GM12878 (cell line): ENCODE results near the gene EPB41L4A. TPM values are rescaled to one million over a fixed set of nuclear protein-coding genes. Genes with fewer than 3 reads are reported as not detected.

Experiments
- ATAC-seq: fragments of 200-7000 bp; cut with Tn5 transposase; 3 replicates; pipeline ENCODE4 v1.9.1; 2020; ENCODE audit warnings: mild to moderate bottlenecking, moderate library complexity
- BruUV-seq: library from RNA; stranded (reverse); fragments of 400-500 nt; replicated peaks from 2 replicates; lab custom pipeline; 2021; lab: Mats Ljungman, UMichigan
- CTCF ChIA-PET: fragments of 300-600 bp; sonication (Branson Sonifier 250); formaldehyde crosslinking; extraction: SDS; loops from one replicate; lab custom pipeline; 2021; ENCODE audit warnings: inconsistent platforms; lab: Yijun Ruan, JAX
- POLR2A ChIA-PET: fragments of 350-600 bp; formaldehyde crosslinking; extraction: SDS; loops from one replicate; lab custom pipeline; 2021; ENCODE audit warnings: inconsistent platforms; lab: Charles Lee
- RAD21 ChIA-PET: fragments of 300-600 bp; sonication (Branson Sonifier 250); formaldehyde crosslinking; loops from one replicate; lab custom pipeline; 2023; ENCODE audit warnings: antibody characterized with exemption; ENCODE audit not compliant: unreplicated experiment; lab: Charles Lee
- SMC1A ChIA-PET: fragments of 300-600 bp; sonication (Branson Sonifier 250); formaldehyde crosslinking; loops from one replicate; lab custom pipeline; 2023; ENCODE audit not compliant: unreplicated experiment, uncharacterized antibody; lab: Charles Lee
- DNase-seq: peaks from one replicate; pipeline ENCODE4 v3.0.0-alpha.2; 2011; ENCODE audit warnings: low read depth, low spot score
- FAIRE-seq: peaks from 3 replicates; lab custom pipeline; 2011; peaks lifted over from hg19 to GRCh38; lab: Jason Lieb, UNC
- H2AFZ ChIP-seq: 2 replicates; pipeline ENCODE4 v1.6.0; 2011; ENCODE audit warnings: low read depth, low read length, control low read depth; ENCODE audit not compliant: control insufficient read depth
- H3K27ac ChIP-seq: 2 replicates; pipeline ENCODE4 v1.5.1; 2011; ENCODE audit warnings: control low read depth; ENCODE audit not compliant: control insufficient read depth, insufficient read depth
- H3K27me3 ChIP-seq, 2 experiments: replicated peaks in 1 of 2; 2 replicates each; pipeline versions ENCODE4 v1.6.0 to v1.6.1; 2011; ENCODE audit warnings: low read length in 1 of 2; ENCODE audit not compliant: control insufficient read depth in 2 of 2, insufficient read depth in 2 of 2
- H3K36me3 ChIP-seq, 2 experiments: 2 replicates each; pipeline ENCODE4 v1.5.1; 2011; ENCODE audit warnings: low read length in 1 of 2; ENCODE audit not compliant: control insufficient read depth in 2 of 2, insufficient read depth in 2 of 2
- H3K4me1 ChIP-seq: 2 replicates; pipeline ENCODE4 v1.6.1; 2011; ENCODE audit warnings: mild to moderate bottlenecking, low read length, moderate library complexity, mixed read lengths; ENCODE audit not compliant: control insufficient read depth, insufficient read depth
- H3K4me2 ChIP-seq: 2 replicates; pipeline ENCODE4 v1.6.0; 2011; ENCODE audit warnings: control low read depth; ENCODE audit not compliant: control insufficient read depth, insufficient read depth
- H3K4me3 ChIP-seq: fragments of 200-600 bp; sonication (generic); 2 replicates; pipeline ENCODE4 v1.5.1; 2016
- H3K79me2 ChIP-seq: 2 replicates; pipeline ENCODE4 v1.6.0; 2011; ENCODE audit warnings: low read length; ENCODE audit not compliant: control insufficient read depth, insufficient read depth
- H3K9ac ChIP-seq: 2 replicates; pipeline ENCODE4 v1.8.0; 2011; ENCODE audit warnings: low read length, control low read depth, mixed read lengths; ENCODE audit not compliant: control insufficient read depth, insufficient read depth
- H3K9me3 ChIP-seq: replicated peaks from 3 replicates; pipeline ENCODE4 v1.5.1; 2011; ENCODE audit warnings: mild to moderate bottlenecking, low read length; ENCODE audit not compliant: control insufficient read depth, insufficient read depth
- H4K20me1 ChIP-seq: 2 replicates; pipeline ENCODE4 v1.6.0; 2011; ENCODE audit not compliant: control insufficient read depth, insufficient read depth
- MYC ChIP-seq: IDR thresholded peaks from 2 replicates; pipeline ENCODE4 v1.6.1; 2011; ENCODE audit warnings: mild to moderate bottlenecking, low read length, moderate library complexity, inconsistent platforms; ENCODE audit not compliant: insufficient read depth, insufficient replicate concordance, insufficient read length, severe bottlenecking
- PAX5 ChIP-seq: IDR thresholded peaks from 2 replicates; pipeline ENCODE4 v1.6.1; 2011; ENCODE audit warnings: low read depth, low read length, borderline replicate concordance
- SIX5 ChIP-seq: IDR thresholded peaks from 2 replicates; pipeline ENCODE4 v1.6.1; 2011; ENCODE audit warnings: mild to moderate bottlenecking, low read depth, low read length, moderate library complexity; ENCODE audit not compliant: severe bottlenecking
- ZNF274 ChIP-seq: IDR thresholded peaks from one replicate; pipeline ENCODE4 v1.8.0; 2011; ENCODE audit not compliant: insufficient read length, insufficient read depth
- WGBS: methylation state at CpG from one replicate; pipeline ENCODE4 v1.1.6; 2016; ENCODE audit warnings: low lambda C conversion rate; ENCODE audit not compliant: insufficient replicate concordance, insufficient coverage; ENCODE audit errors: missing lambda C conversion rate; 5-methylcytosine and 5-hydroxymethylcytosine counted together
- in situ Hi-C: fragments of 300-500 bp; cut with MboI; formaldehyde crosslinking; loops from 9 replicates; pipeline ENCODE4 v1.14.3; 2018; ENCODE audit warnings: mixed read lengths
- intact Hi-C: fragments of 100-400 bp; cut with micrococcal nuclease; formaldehyde crosslinking; loops from one replicate; pipeline ENCODE4 v1.14.2; 2022; ENCODE audit not compliant: unreplicated experiment
- polyA plus RNA-seq, 11 experiments: library from polyadenylated mRNA; depleted of rRNA in 4 of 11; unstranded in 6 of 11; stranded (reverse) in 5 of 11; fragments of >200 nt; fragmentation: Nextera tagmentation in 4 of 11; fragmentation: Illumina TruSeq in 1 of 11; extraction: Ambion mirVana in 4 of 11; extraction: Trizol in 1 of 11; gene quantifications; 1 replicate in 1 of 11; 2 replicates in 10 of 11; pipeline versions ENCODE4 v1.2.1 to v1.2.3, GENCODE V29; 2011 to 2016; ENCODE audit warnings: inconsistent platforms in 2 of 11, missing spikeins in 2 of 11, low read depth in 1 of 11
- total RNA-seq, 4 experiments: library from RNA; depleted of rRNA in 3 of 4; stranded (reverse); fragments of >200 nt in 3 of 4; fragmentation: Illumina TruSeq in 1 of 4; extraction: Trizol in 1 of 4; gene quantifications; 2 replicates each; pipeline versions ENCODE4 v1.2.1 to v1.2.3, GENCODE V29; 2013 to 2021
- TF ChIP-seq, protein P1 (sequence below): fragments of 450-650 bp; IDR thresholded peaks from 2 replicates; pipeline ENCODE4 v1.6.1; 2018; ENCODE audit warnings: mild to moderate bottlenecking, low read depth, moderate library complexity; ENCODE audit not compliant: partially characterized antibody
- TF ChIP-seq, protein P2 (sequence below): fragments of 450-650 bp; IDR thresholded peaks from 2 replicates; pipeline ENCODE4 v1.6.1; 2017; ENCODE audit warnings: mild to moderate bottlenecking, moderate library complexity
- TF ChIP-seq, protein P3 (sequence below): fragments of 450-650 bp; IDR thresholded peaks from 2 replicates; pipeline ENCODE4 v1.6.1; 2014; ENCODE audit warnings: mild to moderate bottlenecking
- TF ChIP-seq, protein P4 (sequence below): fragments of 150-350 bp; IDR thresholded peaks from 2 replicates; pipeline ENCODE4 v1.6.1; 2016; ENCODE audit warnings: low read depth, low read length

EPB41L4A gene
- total and polyA plus RNA-seq, 10 of the 15 experiments (the other 5 are each of a cell fraction or from before 2014, with no cell fraction given) = 0.10 to 0.67 (median 0.30) TPM

DNA sequence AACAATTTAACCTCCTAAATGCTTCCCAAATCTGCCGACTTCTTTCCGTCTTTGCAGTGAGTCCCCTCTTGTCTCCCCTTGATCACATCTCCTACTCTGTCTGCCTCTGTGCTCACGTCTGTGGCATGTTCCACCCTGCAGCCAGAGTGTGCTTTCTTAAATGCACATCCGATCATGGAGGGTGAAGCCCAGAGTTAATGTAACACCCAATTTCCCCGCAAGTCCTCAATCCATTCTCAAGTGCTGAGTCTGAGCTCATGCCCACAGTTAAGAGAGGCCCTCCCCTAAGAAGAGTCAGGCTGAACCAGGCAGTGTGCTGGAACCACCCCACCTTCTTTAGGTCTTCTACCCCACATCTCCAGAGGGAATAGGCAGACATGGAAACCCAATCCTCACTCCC lies 164.8 kb downstream of the EPB41L4A start:
- no peaks in the 10 kb centered on the region for H3K79me2 ChIP-seq
- CTCF ChIA-PET = interaction anchor here (0.8 kb wide), 1 partner anchor 594 kb away, joined by 4 read pairs; no protein-coding TSS in a partner anchor
- WGBS = 75% methylated on average over 5 of the region's 5 CpGs
- no peak overlapping the region for H3K27ac ChIP-seq
- in situ Hi-C loops = no loop called here
- H3K4me1 ChIP-seq = no peaks in the 10 kb centered on the region
- RAD21 ChIA-PET = interaction anchor here (0.6 kb wide), 1 partner anchor 356 kb away, joined by 3 read pairs; no protein-coding TSS in a partner anchor
- ATAC-seq (no peak), FAIRE-seq (no peak), DNase-seq (no peak)
- BruUV-seq = no TSS peak
- H4K20me1 ChIP-seq = 0 out of 2 replicates have a peak, but pooled peaks cover 2% of the 10 kb centered on the region
- H3K9ac ChIP-seq = no peak overlapping the region
- intact Hi-C loops = no loop called here
- no peaks in the 10 kb centered on the region for H3K9me3 ChIP-seq
- H3K4me2 ChIP-seq = no peak overlapping the region
- no peaks in the 10 kb centered on the region; a peak in 1 of 4 replicates for H3K27me3 ChIP-seq
- POLR2A ChIA-PET = no interaction called here
- H3K36me3 ChIP-seq = no peaks in the 10 kb centered on the region
- no peak overlapping the region for H2AFZ ChIP-seq
- SMC1A ChIA-PET = no interaction called here
- H3K4me3 ChIP-seq = no peak overlapping the region
- TF ChIP-seq, protein P1, sequence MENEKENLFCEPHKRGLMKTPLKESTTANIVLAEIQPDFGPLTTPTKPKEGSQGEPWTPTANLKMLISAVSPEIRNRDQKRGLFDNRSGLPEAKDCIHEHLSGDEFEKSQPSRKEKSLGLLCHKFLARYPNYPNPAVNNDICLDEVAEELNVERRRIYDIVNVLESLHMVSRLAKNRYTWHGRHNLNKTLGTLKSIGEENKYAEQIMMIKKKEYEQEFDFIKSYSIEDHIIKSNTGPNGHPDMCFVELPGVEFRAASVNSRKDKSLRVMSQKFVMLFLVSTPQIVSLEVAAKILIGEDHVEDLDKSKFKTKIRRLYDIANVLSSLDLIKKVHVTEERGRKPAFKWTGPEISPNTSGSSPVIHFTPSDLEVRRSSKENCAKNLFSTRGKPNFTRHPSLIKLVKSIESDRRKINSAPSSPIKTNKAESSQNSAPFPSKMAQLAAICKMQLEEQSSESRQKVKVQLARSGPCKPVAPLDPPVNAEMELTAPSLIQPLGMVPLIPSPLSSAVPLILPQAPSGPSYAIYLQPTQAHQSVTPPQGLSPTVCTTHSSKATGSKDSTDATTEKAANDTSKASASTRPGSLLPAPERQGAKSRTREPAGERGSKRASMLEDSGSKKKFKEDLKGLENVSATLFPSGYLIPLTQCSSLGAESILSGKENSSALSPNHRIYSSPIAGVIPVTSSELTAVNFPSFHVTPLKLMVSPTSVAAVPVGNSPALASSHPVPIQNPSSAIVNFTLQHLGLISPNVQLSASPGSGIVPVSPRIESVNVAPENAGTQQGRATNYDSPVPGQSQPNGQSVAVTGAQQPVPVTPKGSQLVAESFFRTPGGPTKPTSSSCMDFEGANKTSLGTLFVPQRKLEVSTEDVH = no peak
- no peak for TF ChIP-seq MYC
- TF ChIP-seq, protein P2, sequence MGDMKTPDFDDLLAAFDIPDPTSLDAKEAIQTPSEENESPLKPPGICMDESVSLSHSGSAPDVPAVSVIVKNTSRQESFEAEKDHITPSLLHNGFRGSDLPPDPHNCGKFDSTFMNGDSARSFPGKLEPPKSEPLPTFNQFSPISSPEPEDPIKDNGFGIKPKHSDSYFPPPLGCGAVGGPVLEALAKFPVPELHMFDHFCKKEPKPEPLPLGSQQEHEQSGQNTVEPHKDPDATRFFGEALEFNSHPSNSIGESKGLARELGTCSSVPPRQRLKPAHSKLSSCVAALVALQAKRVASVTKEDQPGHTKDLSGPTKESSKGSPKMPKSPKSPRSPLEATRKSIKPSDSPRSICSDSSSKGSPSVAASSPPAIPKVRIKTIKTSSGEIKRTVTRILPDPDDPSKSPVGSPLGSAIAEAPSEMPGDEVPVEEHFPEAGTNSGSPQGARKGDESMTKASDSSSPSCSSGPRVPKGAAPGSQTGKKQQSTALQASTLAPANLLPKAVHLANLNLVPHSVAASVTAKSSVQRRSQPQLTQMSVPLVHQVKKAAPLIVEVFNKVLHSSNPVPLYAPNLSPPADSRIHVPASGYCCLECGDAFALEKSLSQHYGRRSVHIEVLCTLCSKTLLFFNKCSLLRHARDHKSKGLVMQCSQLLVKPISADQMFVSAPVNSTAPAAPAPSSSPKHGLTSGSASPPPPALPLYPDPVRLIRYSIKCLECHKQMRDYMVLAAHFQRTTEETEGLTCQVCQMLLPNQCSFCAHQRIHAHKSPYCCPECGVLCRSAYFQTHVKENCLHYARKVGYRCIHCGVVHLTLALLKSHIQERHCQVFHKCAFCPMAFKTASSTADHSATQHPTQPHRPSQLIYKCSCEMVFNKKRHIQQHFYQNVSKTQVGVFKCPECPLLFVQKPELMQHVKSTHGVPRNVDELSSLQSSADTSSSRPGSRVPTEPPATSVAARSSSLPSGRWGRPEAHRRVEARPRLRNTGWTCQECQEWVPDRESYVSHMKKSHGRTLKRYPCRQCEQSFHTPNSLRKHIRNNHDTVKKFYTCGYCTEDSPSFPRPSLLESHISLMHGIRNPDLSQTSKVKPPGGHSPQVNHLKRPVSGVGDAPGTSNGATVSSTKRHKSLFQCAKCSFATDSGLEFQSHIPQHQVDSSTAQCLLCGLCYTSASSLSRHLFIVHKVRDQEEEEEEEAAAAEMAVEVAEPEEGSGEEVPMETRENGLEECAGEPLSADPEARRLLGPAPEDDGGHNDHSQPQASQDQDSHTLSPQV = no peak
- TF ChIP-seq, protein P3, sequence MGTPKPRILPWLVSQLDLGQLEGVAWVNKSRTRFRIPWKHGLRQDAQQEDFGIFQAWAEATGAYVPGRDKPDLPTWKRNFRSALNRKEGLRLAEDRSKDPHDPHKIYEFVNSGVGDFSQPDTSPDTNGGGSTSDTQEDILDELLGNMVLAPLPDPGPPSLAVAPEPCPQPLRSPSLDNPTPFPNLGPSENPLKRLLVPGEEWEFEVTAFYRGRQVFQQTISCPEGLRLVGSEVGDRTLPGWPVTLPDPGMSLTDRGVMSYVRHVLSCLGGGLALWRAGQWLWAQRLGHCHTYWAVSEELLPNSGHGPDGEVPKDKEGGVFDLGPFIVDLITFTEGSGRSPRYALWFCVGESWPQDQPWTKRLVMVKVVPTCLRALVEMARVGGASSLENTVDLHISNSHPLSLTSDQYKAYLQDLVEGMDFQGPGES = no peak
- TF ChIP-seq ZNF274 = no peak
- TF ChIP-seq, protein P4, sequence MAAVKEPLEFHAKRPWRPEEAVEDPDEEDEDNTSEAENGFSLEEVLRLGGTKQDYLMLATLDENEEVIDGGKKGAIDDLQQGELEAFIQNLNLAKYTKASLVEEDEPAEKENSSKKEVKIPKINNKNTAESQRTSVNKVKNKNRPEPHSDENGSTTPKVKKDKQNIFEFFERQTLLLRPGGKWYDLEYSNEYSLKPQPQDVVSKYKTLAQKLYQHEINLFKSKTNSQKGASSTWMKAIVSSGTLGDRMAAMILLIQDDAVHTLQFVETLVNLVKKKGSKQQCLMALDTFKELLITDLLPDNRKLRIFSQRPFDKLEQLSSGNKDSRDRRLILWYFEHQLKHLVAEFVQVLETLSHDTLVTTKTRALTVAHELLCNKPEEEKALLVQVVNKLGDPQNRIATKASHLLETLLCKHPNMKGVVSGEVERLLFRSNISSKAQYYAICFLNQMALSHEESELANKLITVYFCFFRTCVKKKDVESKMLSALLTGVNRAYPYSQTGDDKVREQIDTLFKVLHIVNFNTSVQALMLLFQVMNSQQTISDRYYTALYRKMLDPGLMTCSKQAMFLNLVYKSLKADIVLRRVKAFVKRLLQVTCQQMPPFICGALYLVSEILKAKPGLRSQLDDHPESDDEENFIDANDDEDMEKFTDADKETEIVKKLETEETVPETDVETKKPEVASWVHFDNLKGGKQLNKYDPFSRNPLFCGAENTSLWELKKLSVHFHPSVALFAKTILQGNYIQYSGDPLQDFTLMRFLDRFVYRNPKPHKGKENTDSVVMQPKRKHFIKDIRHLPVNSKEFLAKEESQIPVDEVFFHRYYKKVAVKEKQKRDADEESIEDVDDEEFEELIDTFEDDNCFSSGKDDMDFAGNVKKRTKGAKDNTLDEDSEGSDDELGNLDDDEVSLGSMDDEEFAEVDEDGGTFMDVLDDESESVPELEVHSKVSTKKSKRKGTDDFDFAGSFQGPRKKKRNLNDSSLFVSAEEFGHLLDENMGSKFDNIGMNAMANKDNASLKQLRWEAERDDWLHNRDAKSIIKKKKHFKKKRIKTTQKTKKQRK = no peak
- TF ChIP-seq PAX5 = no peak
- TF ChIP-seq SIX5 = no peak
